Neutrophil (primary cell): Measurements from ENCODE around the gene RANBP17.

Experiments used
- H3K27ac ChIP-seq: fragments of 200-600 bp; sonication (generic); 2 replicates; pipeline ENCODE4 v1.5.1; 2016; ENCODE audit warnings: mild to moderate bottlenecking, moderate library complexity
- H3K27me3 ChIP-seq: fragments of 200-600 bp; sonication (generic); 2 replicates; pipeline ENCODE4 v1.6.0; 2016; ENCODE audit warnings: mild to moderate bottlenecking
- H3K36me3 ChIP-seq: fragments of 200-600 bp; sonication (generic); 2 replicates; pipeline ENCODE4 v1.5.1; 2017
- H3K4me1 ChIP-seq, 2 experiments: fragments of 200-600 bp in 1 of 2; sonication (generic) in 1 of 2; 1 replicate in 1 of 2; 2 replicates in 1 of 2; pipeline versions ENCODE4 v1.5.1 to v1.6.1; 2013 to 2016; ENCODE audit warnings: low read depth in 1 of 2, low read length in 1 of 2, mild to moderate bottlenecking in 1 of 2, moderate library complexity in 1 of 2; ENCODE audit not compliant: control insufficient read depth in 1 of 2, insufficient read depth in 1 of 2
- H3K4me3 ChIP-seq, 2 experiments: fragments of 200-600 bp in 1 of 2; sonication (generic) in 1 of 2; 1 replicate in 1 of 2; 2 replicates in 1 of 2; pipeline ENCODE4 v1.5.1; 2013 to 2016; ENCODE audit warnings: low read depth in 1 of 2, low read length in 1 of 2, mild to moderate bottlenecking in 1 of 2, moderate library complexity in 1 of 2
- H3K9me3 ChIP-seq: fragments of 200-600 bp; sonication (generic); 2 replicates; pipeline ENCODE4 v1.5.1; 2016
- TF ChIP-seq, protein P1 (sequence below): fragments of 200-600 bp; sonication (generic); IDR thresholded peaks from 2 replicates; pipeline ENCODE4 v1.5.1; 2016; ENCODE audit warnings: antibody characterized with exemption

Gene RANBP17

DNA sequence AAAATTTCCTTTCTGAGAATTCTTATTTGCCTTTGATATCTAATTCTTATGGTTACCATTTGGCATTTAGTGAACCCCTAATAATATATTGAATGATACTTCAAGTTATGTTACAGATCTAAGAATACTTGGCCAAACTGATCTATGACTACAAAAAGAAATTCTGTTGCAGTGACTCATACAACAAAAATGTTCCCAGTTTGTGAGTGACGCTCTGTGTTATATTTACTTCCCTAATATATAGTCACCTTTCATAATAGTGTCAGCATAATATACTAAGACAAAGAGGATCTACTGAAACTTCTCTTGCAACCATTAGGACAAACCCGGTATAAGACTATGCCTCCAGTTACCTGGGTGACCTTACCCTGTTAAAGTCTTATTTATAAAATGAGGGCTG lies 230.4 kb downstream of the RANBP17 start:
- no peaks in the 10 kb centered on the region for H3K36me3 ChIP-seq
- no peak overlapping the region for H3K27ac ChIP-seq
- TF ChIP-seq, protein P1, sequence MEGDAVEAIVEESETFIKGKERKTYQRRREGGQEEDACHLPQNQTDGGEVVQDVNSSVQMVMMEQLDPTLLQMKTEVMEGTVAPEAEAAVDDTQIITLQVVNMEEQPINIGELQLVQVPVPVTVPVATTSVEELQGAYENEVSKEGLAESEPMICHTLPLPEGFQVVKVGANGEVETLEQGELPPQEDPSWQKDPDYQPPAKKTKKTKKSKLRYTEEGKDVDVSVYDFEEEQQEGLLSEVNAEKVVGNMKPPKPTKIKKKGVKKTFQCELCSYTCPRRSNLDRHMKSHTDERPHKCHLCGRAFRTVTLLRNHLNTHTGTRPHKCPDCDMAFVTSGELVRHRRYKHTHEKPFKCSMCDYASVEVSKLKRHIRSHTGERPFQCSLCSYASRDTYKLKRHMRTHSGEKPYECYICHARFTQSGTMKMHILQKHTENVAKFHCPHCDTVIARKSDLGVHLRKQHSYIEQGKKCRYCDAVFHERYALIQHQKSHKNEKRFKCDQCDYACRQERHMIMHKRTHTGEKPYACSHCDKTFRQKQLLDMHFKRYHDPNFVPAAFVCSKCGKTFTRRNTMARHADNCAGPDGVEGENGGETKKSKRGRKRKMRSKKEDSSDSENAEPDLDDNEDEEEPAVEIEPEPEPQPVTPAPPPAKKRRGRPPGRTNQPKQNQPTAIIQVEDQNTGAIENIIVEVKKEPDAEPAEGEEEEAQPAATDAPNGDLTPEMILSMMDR = no peak
- no peaks in the 10 kb centered on the region for H3K9me3 ChIP-seq
- H3K4me1 ChIP-seq = no peaks in the 10 kb centered on the region
- no peaks in the 10 kb centered on the region for H3K27me3 ChIP-seq
- no peak overlapping the region for H3K4me3 ChIP-seq

DNA sequence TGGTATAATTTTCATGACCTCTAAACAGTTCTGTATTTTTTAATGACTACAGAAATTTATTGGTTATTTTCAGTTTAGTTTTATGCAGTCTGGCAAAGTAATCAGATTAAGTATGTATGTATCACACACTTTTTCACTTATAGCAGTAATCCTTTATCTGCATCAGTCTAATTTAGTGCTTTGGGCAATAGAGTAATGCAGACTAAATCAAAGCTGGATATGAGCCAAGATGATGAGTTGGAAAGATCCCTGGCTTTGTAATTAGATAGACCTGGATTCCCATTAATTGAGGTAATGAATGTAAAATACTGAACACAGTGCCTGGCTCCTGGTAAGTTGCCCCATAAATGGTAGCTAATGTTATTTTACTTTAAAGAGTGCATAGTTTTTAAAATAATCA lies 231.8 kb downstream of the RANBP17 start:
- TF ChIP-seq, protein P1 = no peak
- no peaks in the 10 kb centered on the region for H3K9me3 ChIP-seq

DNA sequence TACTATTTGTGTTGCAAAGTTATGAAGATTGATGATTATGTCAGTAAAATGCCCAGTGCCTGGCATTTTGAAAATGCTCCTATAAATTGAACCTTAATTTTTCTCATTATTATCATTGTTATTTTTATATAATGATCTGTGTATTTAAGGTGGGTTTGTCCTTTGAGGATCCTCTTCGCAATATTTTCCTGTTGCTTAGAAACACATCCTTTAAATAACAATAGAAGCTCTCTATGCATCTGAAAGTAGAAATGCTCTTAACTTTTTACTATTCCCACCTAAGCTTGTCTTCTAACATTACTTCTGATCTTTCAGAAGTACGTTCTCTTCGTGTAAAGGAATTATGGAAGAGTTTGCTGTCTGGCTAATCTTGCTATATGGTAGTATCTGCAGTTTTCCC lies 232.5 kb downstream of the RANBP17 start:
- H3K9me3 ChIP-seq = no peaks in the 10 kb centered on the region

More for the DNA sequence above, 231.8 kb downstream of the RANBP17 start:
- Histone ChIP-seq H3K36me3 (no peaks in the 10 kb centered on the region), H3K4me1 (no peaks in the 10 kb centered on the region), H3K27ac (no peak overlapping the region), H3K4me3 (no peak overlapping the region), H3K27me3 (no peaks in the 10 kb centered on the region)

DNA sequence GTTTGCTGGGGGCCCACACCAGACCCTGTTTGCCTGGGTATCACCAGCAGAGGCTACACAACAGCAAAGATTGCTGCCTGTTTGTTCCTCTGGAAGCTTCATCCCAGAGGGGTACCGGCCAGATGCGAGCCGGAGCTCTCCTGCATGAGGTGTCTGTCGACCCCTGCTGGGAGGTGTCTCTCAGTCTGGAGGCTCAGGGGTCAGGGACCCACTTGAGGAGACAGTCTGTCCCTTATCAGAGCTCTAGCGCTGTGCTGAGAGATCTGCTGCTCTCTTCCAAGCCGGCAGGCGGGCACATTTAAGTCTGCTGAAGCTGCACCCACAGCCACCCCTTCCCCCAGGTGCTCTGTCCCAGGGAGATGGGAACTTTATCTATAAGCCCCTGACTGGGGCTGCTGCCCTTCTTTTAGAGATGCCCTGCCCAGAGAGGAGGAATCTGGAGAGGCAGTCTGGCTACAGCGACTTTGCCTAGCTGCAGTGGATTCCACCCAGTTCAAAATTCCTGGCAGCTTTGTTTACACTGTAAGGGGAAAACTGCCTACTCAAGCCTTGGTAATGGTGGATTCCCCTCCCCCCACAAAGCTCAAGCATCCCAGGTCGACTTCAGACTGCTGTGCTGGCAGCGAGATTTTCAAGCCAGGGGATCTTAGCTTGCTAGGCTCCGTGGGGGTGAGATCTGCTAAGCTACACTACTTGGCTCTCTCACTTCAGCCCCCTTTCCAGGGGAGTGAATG lies 241.2 kb downstream of the RANBP17 start:
- H3K4me1 ChIP-seq = no peaks in the 10 kb centered on the region
- H3K27me3 ChIP-seq = no peaks in the 10 kb centered on the region
- H3K36me3 ChIP-seq = no peaks in the 10 kb centered on the region
- TF ChIP-seq, protein P1 = no peak
- H3K4me3 ChIP-seq = no peak overlapping the region
- no peaks in the 10 kb centered on the region for H3K9me3 ChIP-seq
- H3K27ac ChIP-seq = no peak overlapping the region

More for the DNA sequence above, 232.5 kb downstream of the RANBP17 start:
- Histone ChIP-seq H3K4me3 (no peak overlapping the region), H3K4me1 (no peaks in the 10 kb centered on the region), H3K27ac (no peak overlapping the region), H3K27me3 (no peaks in the 10 kb centered on the region), H3K36me3 (no peaks in the 10 kb centered on the region)
- TF ChIP-seq, protein P1 = no peak

DNA sequence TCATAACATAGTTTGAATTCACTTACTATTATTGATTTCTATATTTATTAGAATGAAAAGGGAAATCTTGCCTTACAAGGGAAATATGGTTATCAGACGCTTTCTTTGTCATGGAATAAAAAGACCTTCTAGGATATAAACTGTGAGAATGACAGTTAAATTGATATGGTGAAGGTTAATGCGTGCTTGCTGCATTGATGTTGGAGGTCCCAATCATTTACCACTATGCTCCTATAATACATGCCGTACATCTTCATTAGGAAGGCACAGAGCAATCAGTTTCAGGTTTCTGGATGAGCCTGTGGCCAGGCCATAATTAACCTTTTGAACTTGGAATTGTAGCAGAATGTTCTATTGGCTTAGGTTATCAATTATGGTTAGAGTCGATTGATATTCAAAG lies 245.9 kb downstream of the RANBP17 start:
- H3K36me3 ChIP-seq = no peaks in the 10 kb centered on the region
- H3K9me3 ChIP-seq = no peaks in the 10 kb centered on the region
- TF ChIP-seq, protein P1 = no peak
- no peaks in the 10 kb centered on the region for H3K27me3 ChIP-seq
- H3K4me3 ChIP-seq = no peak overlapping the region
- H3K4me1 ChIP-seq = no peaks in the 10 kb centered on the region
- H3K27ac ChIP-seq = no peak overlapping the region
